Osteoblast (primary cell): ENCODE measurements around the gene TNFSF12. TPM values are rescaled to one million over a fixed set of nuclear protein-coding genes. Genes with fewer than 3 reads are reported as not detected.

ENCODE experiments used
- DNase-seq: peaks from one replicate; pipeline ENCODE4 v3.0.0; 2011; ENCODE audit warnings: low spot score, mixed read lengths; ENCODE audit not compliant: insufficient read length; ENCODE audit errors: missing footprints
- H2AFZ ChIP-seq: 2 replicates; pipeline ENCODE4 v1.6.0; 2011; ENCODE audit warnings: mild to moderate bottlenecking, low read length
- H3K27ac ChIP-seq: 2 replicates; pipeline ENCODE4 v1.5.1; 2011; ENCODE audit warnings: mild to moderate bottlenecking, low read depth, low read length, moderate library complexity
- H3K27me3 ChIP-seq: 2 replicates; pipeline ENCODE4 v1.6.0; 2012; ENCODE audit warnings: mild to moderate bottlenecking, control low read depth, inconsistent platforms, low read length, moderate library complexity; ENCODE audit not compliant: insufficient read depth
- H3K36me3 ChIP-seq: 2 replicates; pipeline ENCODE4 v1.5.1; 2011; ENCODE audit warnings: mild to moderate bottlenecking, low read length, control low read depth, moderate library complexity; ENCODE audit not compliant: insufficient read depth
- H3K4me1 ChIP-seq: 2 replicates; pipeline ENCODE4 v1.5.1; 2011; ENCODE audit warnings: mild to moderate bottlenecking, low read length, control low read depth, moderate library complexity; ENCODE audit not compliant: insufficient read depth
- H3K4me2 ChIP-seq: 2 replicates; pipeline ENCODE4 v1.6.0; 2011; ENCODE audit warnings: mild to moderate bottlenecking, low read length; ENCODE audit not compliant: insufficient read depth
- H3K4me3 ChIP-seq: fragments of 200-600 bp; sonication (generic); 3 replicates; pipeline ENCODE4 v1.5.1; 2012; ENCODE audit warnings: mild to moderate bottlenecking, low read length, inconsistent platforms; ENCODE audit not compliant: insufficient read depth
- H3K79me2 ChIP-seq: 2 replicates; pipeline ENCODE4 v1.6.0; 2012; ENCODE audit warnings: mild to moderate bottlenecking, low read length, control low read depth, inconsistent platforms; ENCODE audit not compliant: insufficient read depth
- H3K9me3 ChIP-seq: 2 replicates; pipeline ENCODE4 v1.5.1; 2011; ENCODE audit warnings: low read depth, low read length, control low read depth
- H4K20me1 ChIP-seq: 2 replicates; pipeline ENCODE4 v1.6.0; 2012; ENCODE audit warnings: mild to moderate bottlenecking, low read length, control low read depth; ENCODE audit not compliant: insufficient read depth
- CTCF ChIP-seq: IDR thresholded peaks from 2 replicates; pipeline ENCODE4 v1.5.1; 2011; ENCODE audit warnings: mild to moderate bottlenecking, low read depth, low read length, moderate library complexity; ENCODE audit errors: extremely low read depth
- total RNA-seq: library from RNA; depleted of rRNA; stranded (reverse); fragments of >200 nt; gene quantifications from 2 replicates; pipeline ENCODE4 v1.2.3, GENCODE V29; 2012

TNFSF12 gene
- total RNA-seq, 1 donor: 11.2 TPM

GRCh38 chr17:7570351-7570750 is 21.5 kb downstream of the TNFSF12 start:
- H3K36me3 ChIP-seq: peaks cover 69% of the 10 kb centered on the region
- no peak overlapping the region for H2AFZ ChIP-seq
- DNase-seq: no peak
- H3K4me1 ChIP-seq: peaks cover 20% of the 10 kb centered on the region
- no peak for TF ChIP-seq CTCF
- no peak overlapping the region for H3K4me3 ChIP-seq
- peaks cover 28% of the 10 kb centered on the region for H4K20me1 ChIP-seq
- H3K4me2 ChIP-seq: no peak overlapping the region
- no peaks in the 10 kb centered on the region for H3K27me3 ChIP-seq
- no peak overlapping the region for H3K27ac ChIP-seq
- H3K79me2 ChIP-seq: peaks cover 70% of the 10 kb centered on the region
- H3K9me3 ChIP-seq: no peaks in the 10 kb centered on the region

GRCh38 chr17:7572338-7572587 is 23.4 kb downstream of the TNFSF12 start:
- DNase-seq: no peak
- no peak for TF ChIP-seq CTCF
- H2AFZ ChIP-seq: peak overlapping the region; percentile 74

GRCh38 chr17:7572588-7573323 is 23.9 kb downstream of the TNFSF12 start:
- peak; percentile 99 for DNase-seq

More at GRCh38 chr17:7572338-7572587, 23.4 kb downstream of the TNFSF12 start:
- Histone ChIP-seq H3K4me3 (peak overlapping the region; percentile 76), H3K9me3 (no peaks in the 10 kb centered on the region), H3K79me2 (peaks cover 78% of the 10 kb centered on the region), H3K4me2 (peak overlapping the region; percentile 99), H3K4me1 (peaks cover 31% of the 10 kb centered on the region), H3K27me3 (no peaks in the 10 kb centered on the region), H4K20me1 (peaks cover 46% of the 10 kb centered on the region), H3K27ac (peak overlapping the region; percentile 97), H3K36me3 (peaks cover 70% of the 10 kb centered on the region)

More at GRCh38 chr17:7572588-7573323, 23.9 kb downstream of the TNFSF12 start:
- Histone ChIP-seq H3K79me2 (peaks cover 79% of the 10 kb centered on the region), H4K20me1 (peaks cover 51% of the 10 kb centered on the region), H3K9me3 (no peaks in the 10 kb centered on the region), H3K4me1 (peaks cover 32% of the 10 kb centered on the region), H3K4me3 (peak overlapping the region; percentile 87), H3K27ac (peak overlapping the region; percentile 97), H3K4me2 (peak overlapping the region; percentile 99), H3K27me3 (no peaks in the 10 kb centered on the region), H2AFZ (no peak overlapping the region), H3K36me3 (peaks cover 71% of the 10 kb centered on the region)
- TF ChIP-seq CTCF: no peak
